Brain microvascular endothelial cell (primary cell): ENCODE data around the gene THAP11.

ENCODE experiments used
- DNase-seq: peaks from one replicate; pipeline ENCODE4 v3.0.0-alpha.2; 2020
- H3K27ac ChIP-seq: fragments of 250-450 bp; sonication (Bioruptor Pico); 2 replicates; pipeline ENCODE4 v1.5.1; 2020; ENCODE audit warnings: mild to moderate bottlenecking, moderate library complexity
- H3K27me3 ChIP-seq: fragments of 250-450 bp; sonication (Bioruptor Pico); replicated peaks from 2 replicates; pipeline ENCODE4 v1.5.1; 2020; ENCODE audit warnings: mild to moderate bottlenecking
- H3K36me3 ChIP-seq: fragments of 250-450 bp; sonication (Bioruptor Pico); replicated peaks from 2 replicates; pipeline ENCODE4 v1.5.1; 2020; ENCODE audit warnings: mild to moderate bottlenecking
- H3K4me3 ChIP-seq: 2 replicates; pipeline ENCODE4 v1.5.1; 2011; ENCODE audit warnings: low read depth, mild to moderate bottlenecking, control low read depth, low read length, moderate library complexity
- in situ Hi-C: cut with HindIII; loops from 2 replicates; pipeline ENCODE4 v1.10.0; 2017; ENCODE audit warnings: low sequenced_read_pairs, low pct_ligation_motif_present
- TF ChIP-seq, protein P1 (sequence below): IDR thresholded peaks from 2 replicates; pipeline ENCODE4 v1.5.1; 2011; ENCODE audit warnings: low read depth, mild to moderate bottlenecking, moderate library complexity, low read length, control low read depth, inconsistent platforms; ENCODE audit errors: missing control alignments

Gene THAP11

DNA sequence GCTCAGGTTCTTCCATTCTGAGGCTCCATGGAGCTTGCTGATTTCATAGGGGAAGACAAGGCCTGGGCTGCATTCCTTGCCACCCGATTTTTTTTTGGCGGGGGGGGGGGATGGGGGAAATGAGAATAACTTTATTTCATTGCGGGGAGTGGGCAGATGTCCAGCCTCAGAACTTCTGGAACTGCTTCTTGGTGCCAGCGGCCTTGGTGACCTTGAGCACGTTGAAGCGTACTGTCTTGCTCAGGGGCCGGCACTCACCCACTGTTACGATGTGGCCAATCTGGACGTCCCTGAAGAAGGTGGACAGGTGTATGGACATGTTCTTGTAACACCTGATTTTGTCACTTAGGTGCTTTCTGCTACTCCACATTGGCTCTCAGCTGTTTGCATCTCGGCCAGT is 13.7 kb downstream of the THAP11 start:
- no peak overlapping the region for H3K27ac ChIP-seq
- DNase-seq, result no peak
- in situ Hi-C loops, result no loop called here
- no peak overlapping the region for H3K4me3 ChIP-seq
- no peaks in the 10 kb centered on the region for H3K27me3 ChIP-seq
- H3K36me3 ChIP-seq, result peaks cover 8% of the 10 kb centered on the region
- TF ChIP-seq, protein P1, sequence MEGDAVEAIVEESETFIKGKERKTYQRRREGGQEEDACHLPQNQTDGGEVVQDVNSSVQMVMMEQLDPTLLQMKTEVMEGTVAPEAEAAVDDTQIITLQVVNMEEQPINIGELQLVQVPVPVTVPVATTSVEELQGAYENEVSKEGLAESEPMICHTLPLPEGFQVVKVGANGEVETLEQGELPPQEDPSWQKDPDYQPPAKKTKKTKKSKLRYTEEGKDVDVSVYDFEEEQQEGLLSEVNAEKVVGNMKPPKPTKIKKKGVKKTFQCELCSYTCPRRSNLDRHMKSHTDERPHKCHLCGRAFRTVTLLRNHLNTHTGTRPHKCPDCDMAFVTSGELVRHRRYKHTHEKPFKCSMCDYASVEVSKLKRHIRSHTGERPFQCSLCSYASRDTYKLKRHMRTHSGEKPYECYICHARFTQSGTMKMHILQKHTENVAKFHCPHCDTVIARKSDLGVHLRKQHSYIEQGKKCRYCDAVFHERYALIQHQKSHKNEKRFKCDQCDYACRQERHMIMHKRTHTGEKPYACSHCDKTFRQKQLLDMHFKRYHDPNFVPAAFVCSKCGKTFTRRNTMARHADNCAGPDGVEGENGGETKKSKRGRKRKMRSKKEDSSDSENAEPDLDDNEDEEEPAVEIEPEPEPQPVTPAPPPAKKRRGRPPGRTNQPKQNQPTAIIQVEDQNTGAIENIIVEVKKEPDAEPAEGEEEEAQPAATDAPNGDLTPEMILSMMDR, result no peak

- DNase-seq, result no peak
- Histone ChIP-seq H3K27me3 (no peaks in the 10 kb centered on the region), H3K36me3 (peaks cover 9% of the 10 kb centered on the region), H3K4me3 (no peak overlapping the region), H3K27ac (peak overlapping the region; percentile 96)
- TF ChIP-seq, protein P1, result no peak
- in situ Hi-C loops, result no loop called here
Observed at GRCh38 chr16:67856927-67857546, 14.9 kb downstream of the THAP11 start.

- TF ChIP-seq, protein P1, result no peak
- peak; percentile 96 for DNase-seq
- H3K36me3 ChIP-seq, result peaks cover 9% of the 10 kb centered on the region
- peak overlapping the region; percentile 96 for H3K27ac ChIP-seq
- no peaks in the 10 kb centered on the region for H3K27me3 ChIP-seq
- no peak overlapping the region for H3K4me3 ChIP-seq
- in situ Hi-C loops, result no loop called here
Observed at GRCh38 chr16:67857547-67858233, 15.6 kb downstream of the THAP11 start.

- Histone ChIP-seq H3K27me3 (no peaks in the 10 kb centered on the region), H3K36me3 (peaks cover 9% of the 10 kb centered on the region), H3K27ac (peak overlapping the region; percentile 96), H3K4me3 (no peak overlapping the region)
- TF ChIP-seq, protein P1, result no peak
- DNase-seq, result no peak
- in situ Hi-C loops, result no loop called here
Observed at GRCh38 chr16:67858500-67858899, 16.4 kb downstream of the THAP11 start.

DNA sequence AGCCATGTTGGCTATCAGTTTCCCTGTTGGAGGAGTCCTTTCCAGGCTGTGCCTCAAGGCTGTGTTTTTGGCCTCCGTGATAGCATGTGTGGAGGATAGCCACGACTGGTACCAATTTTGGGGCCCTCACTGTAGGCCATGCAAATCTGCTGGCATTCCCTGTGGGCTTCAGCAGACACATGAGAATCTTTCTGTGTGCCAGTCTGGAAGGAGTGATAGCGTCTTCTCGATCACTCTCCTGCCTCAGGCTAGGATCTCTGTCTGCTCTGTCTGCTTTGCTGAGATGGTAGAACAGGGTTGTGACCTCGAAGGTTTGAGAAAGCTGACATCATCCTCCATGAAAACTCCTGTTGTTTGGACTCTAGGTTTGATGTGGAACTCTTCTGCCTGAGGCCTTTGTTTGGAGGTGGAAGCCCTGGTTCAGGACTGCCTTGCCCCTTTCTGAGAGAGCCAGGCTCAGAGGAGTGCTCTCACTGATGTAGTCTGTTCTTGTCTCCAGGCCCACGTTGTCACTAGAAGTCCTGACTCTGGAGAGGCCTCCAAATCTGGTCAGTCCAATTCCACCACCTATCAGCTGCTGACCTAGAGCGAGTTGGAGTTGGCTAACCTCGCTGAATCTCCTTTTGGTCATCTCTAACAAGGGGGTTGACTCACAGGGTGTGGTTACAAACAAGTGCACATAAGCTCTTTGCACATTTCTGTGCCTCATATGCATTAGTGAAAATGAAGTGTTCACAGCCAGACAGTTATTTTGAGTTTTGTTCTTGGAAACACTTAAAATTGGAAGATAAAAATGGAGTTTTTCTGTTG is 18.7 kb downstream of the THAP11 start:
- Histone ChIP-seq H3K27ac (peak overlapping the region; percentile 25), H3K4me3 (no peak overlapping the region), H3K36me3 (peaks cover 20% of the 10 kb centered on the region), H3K27me3 (no peaks in the 10 kb centered on the region)
- peak; percentile 46 for DNase-seq
- TF ChIP-seq, protein P1, result no peak
- in situ Hi-C loops, result no loop called here
